H9 (cell line): ENCODE results near the gene DUSP14. TPM values are rescaled to one million over a fixed set of nuclear protein-coding genes. Genes with fewer than 3 reads are reported as not detected.

Experiments
- DNase-seq: peaks from one replicate; pipeline ENCODE4 v3.0.0-alpha.2; 2017
- H2AFZ ChIP-seq: one replicate; pipeline ENCODE4 v1.6.1; 2013; ENCODE audit warnings: mild to moderate bottlenecking, low read length, control low read depth, moderate library complexity
- H2AK5ac ChIP-seq: 2 replicates; pipeline ENCODE4 v1.6.1; 2013; ENCODE audit warnings: low read length, control low read depth, mixed read lengths; ENCODE audit not compliant: insufficient read length
- H2BK120ac ChIP-seq: one replicate; pipeline ENCODE4 v1.6.1; 2013; ENCODE audit warnings: low read depth, mild to moderate bottlenecking, low read length, control low read depth, inconsistent platforms; ENCODE audit not compliant: poor library complexity, severe bottlenecking
- H2BK12ac ChIP-seq: 2 replicates; pipeline ENCODE4 v1.6.1; 2013; ENCODE audit warnings: low read length, control low read depth, mixed read lengths, low read depth; ENCODE audit not compliant: insufficient read length
- H2BK15ac ChIP-seq: 2 replicates; pipeline ENCODE4 v1.6.1; 2013; ENCODE audit warnings: low read depth, low read length, control low read depth
- H2BK20ac ChIP-seq: one replicate; pipeline ENCODE4 v1.6.1; 2013; ENCODE audit warnings: low read depth, mild to moderate bottlenecking, low read length, control low read depth, inconsistent platforms; ENCODE audit not compliant: poor library complexity, severe bottlenecking
- H2BK5ac ChIP-seq: 2 replicates; pipeline ENCODE4 v1.6.1; 2013; ENCODE audit warnings: low read length, control low read depth, mixed read lengths; ENCODE audit not compliant: insufficient read length
- H3K14ac ChIP-seq: 2 replicates; pipeline ENCODE4 v1.6.1; 2013; ENCODE audit warnings: low read length, control low read depth; ENCODE audit not compliant: insufficient read depth
- H3K18ac ChIP-seq: 2 replicates; pipeline ENCODE4 v1.6.1; 2013; ENCODE audit warnings: low read depth, mild to moderate bottlenecking, mixed read lengths, low read length, control low read depth; ENCODE audit not compliant: insufficient read length
- H3K23ac ChIP-seq: 2 replicates; pipeline ENCODE4 v1.6.1; 2013; ENCODE audit warnings: low read length, control low read depth, mixed read lengths, low read depth; ENCODE audit not compliant: insufficient read length
- H3K23me2 ChIP-seq: 2 replicates; pipeline ENCODE4 v1.6.1; 2013; ENCODE audit warnings: low read depth, mild to moderate bottlenecking, mixed read lengths, low read length, control low read depth; ENCODE audit not compliant: insufficient read length, poor library complexity, severe bottlenecking
- H3K27ac ChIP-seq: 2 replicates; pipeline ENCODE4 v1.5.1; 2013; ENCODE audit warnings: low read length, control low read depth, mixed read lengths, low read depth; ENCODE audit not compliant: insufficient read length
- H3K27me3 ChIP-seq: 2 replicates; pipeline ENCODE4 v1.6.1; 2013; ENCODE audit warnings: low read length, control low read depth, inconsistent platforms; ENCODE audit not compliant: insufficient read depth
- H3K4ac ChIP-seq: 2 replicates; pipeline ENCODE4 v1.6.1; 2013; ENCODE audit warnings: low read depth, mild to moderate bottlenecking, control low read depth, inconsistent platforms, low read length, moderate library complexity
- H3K4me1 ChIP-seq: 2 replicates; pipeline ENCODE4 v1.6.1; 2013; ENCODE audit warnings: low read length, control low read depth, inconsistent platforms; ENCODE audit not compliant: insufficient read depth
- H3K4me2 ChIP-seq: 2 replicates; pipeline ENCODE4 v1.6.1; 2013; ENCODE audit warnings: low read length, control low read depth, mixed read lengths; ENCODE audit not compliant: insufficient read length, insufficient read depth
- H3K56ac ChIP-seq: 2 replicates; pipeline ENCODE4 v1.6.1; 2013; ENCODE audit warnings: low read depth, mild to moderate bottlenecking, mixed read lengths, low read length, control low read depth; ENCODE audit not compliant: insufficient read length
- H3K79me1 ChIP-seq: 2 replicates; pipeline ENCODE4 v1.6.1; 2013; ENCODE audit warnings: low read depth, mild to moderate bottlenecking, moderate library complexity, low read length, control low read depth, inconsistent platforms; ENCODE audit not compliant: insufficient read depth, poor library complexity, severe bottlenecking
- H3K79me2 ChIP-seq: 2 replicates; pipeline ENCODE4 v1.6.1; 2013; ENCODE audit warnings: low read length, control low read depth, inconsistent platforms; ENCODE audit not compliant: insufficient read depth
- H3K9ac ChIP-seq: 2 replicates; pipeline ENCODE4 v1.6.1; 2013; ENCODE audit warnings: low read length, control low read depth, mixed read lengths; ENCODE audit not compliant: insufficient read length; ENCODE audit errors: extremely low read depth
- H3K9me3 ChIP-seq: one replicate; pipeline ENCODE4 v1.6.1; 2013; ENCODE audit warnings: low read depth, low read length, inconsistent platforms; ENCODE audit not compliant: control insufficient read depth
- H3T11ph ChIP-seq: one replicate; pipeline ENCODE4 v1.6.1; 2013; ENCODE audit warnings: mild to moderate bottlenecking, low read length, control low read depth, inconsistent platforms
- H4K20me1 ChIP-seq: one replicate; pipeline ENCODE4 v1.6.1; 2013; ENCODE audit not compliant: control insufficient read depth, insufficient read length, insufficient read depth
- H4K5ac ChIP-seq: 2 replicates; pipeline ENCODE4 v1.6.1; 2013; ENCODE audit warnings: low read depth, mild to moderate bottlenecking, mixed read lengths, low read length, control low read depth; ENCODE audit not compliant: insufficient read length
- H4K8ac ChIP-seq: replicated peaks from 2 replicates; pipeline ENCODE4 v1.6.1; 2013; ENCODE audit warnings: low read length, control low read depth, mixed read lengths, low read depth; ENCODE audit not compliant: insufficient read length
- H4K91ac ChIP-seq: 2 replicates; pipeline ENCODE4 v1.6.1; 2013; ENCODE audit warnings: low read depth, mild to moderate bottlenecking, moderate library complexity, mixed read lengths, low read length, control low read depth; ENCODE audit not compliant: insufficient read length
- H3K27ac Mint-ChIP-seq, 3 experiments: 2 replicates in 2 of 3; 3 replicates in 1 of 3; pipeline ENCODE4 v1.8.0; 2020 to 2021; ENCODE audit warnings: mixed read lengths in 3 of 3, mild to moderate bottlenecking in 1 of 3, moderate library complexity in 1 of 3
- H3K27me3 Mint-ChIP-seq: 2 replicates; pipeline ENCODE4 v1.8.0; 2021; ENCODE audit warnings: low read depth, mild to moderate bottlenecking, moderate library complexity, mixed read lengths
- H3K36me3 Mint-ChIP-seq, 3 experiments: 2 replicates in 2 of 3; 3 replicates in 1 of 3; pipeline ENCODE4 v1.8.0; 2020 to 2021; ENCODE audit warnings: low read depth in 3 of 3, mixed read lengths in 3 of 3; ENCODE audit not compliant: insufficient read depth in 1 of 3
- H3K4me1 Mint-ChIP-seq, 2 experiments: 2 replicates each; pipeline ENCODE4 v1.8.0; 2020; ENCODE audit warnings: mixed read lengths in 2 of 2
- H3K4me3 Mint-ChIP-seq, 2 experiments: 2 replicates in 1 of 2; 3 replicates in 1 of 2; pipeline ENCODE4 v1.8.0; 2020 to 2021; ENCODE audit warnings: mild to moderate bottlenecking in 2 of 2, mixed read lengths in 2 of 2, moderate library complexity in 1 of 2
- H3K9me3 Mint-ChIP-seq, 2 experiments: 2 replicates in 1 of 2; 3 replicates in 1 of 2; pipeline ENCODE4 v1.8.0; 2020; ENCODE audit warnings: mild to moderate bottlenecking in 2 of 2, mixed read lengths in 2 of 2, moderate library complexity in 1 of 2
- WGBS: extraction: QIAGEN DNeasy Blood & Tissue Kit; methylation state at CpG from one replicate; pipeline ENCODE4 v1.1.7; 2013; ENCODE audit warnings: missing lambda C conversion rate, low lambda C conversion rate, mixed read lengths; ENCODE audit not compliant: insufficient read length; ENCODE audit errors: extremely low coverage; 5-methylcytosine and 5-hydroxymethylcytosine counted together
- total RNA-seq: library from RNA; stranded (reverse); gene quantifications from 2 replicates; pipeline ENCODE4 v1.2.1, GENCODE V29; 2021
- TF ChIP-seq, protein P1 (sequence below): fragments of 200-600 bp; sonication (generic); conservative IDR thresholded peaks from 3 replicates; pipeline ENCODE4 v1.8.0; 2021; ENCODE audit warnings: antibody characterized with exemption, mild to moderate bottlenecking

DUSP14 gene
- total RNA-seq, 1 experiment from 2014 or later = 21.3 TPM

DNA sequence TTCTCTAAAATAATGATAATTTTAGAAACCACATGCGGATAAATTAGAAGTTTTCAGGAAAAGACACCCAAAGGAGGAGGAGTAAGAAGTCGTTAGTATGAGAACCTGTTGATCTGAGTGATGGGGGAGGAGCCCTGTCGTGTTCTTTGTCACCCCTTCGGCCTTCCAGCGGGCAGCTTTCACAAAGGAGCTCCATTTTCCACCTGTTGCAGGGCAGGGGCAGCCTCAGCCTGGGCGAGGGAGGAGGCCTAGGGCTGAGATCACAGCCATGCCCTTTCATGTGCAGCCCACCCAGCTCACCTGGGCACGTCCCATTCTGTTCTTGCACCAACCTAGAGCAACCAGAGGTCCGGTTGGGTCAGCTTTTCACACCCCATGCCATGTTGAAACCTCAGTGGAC is 5.3 kb downstream of the DUSP14 start:
- H3K23me2 ChIP-seq = peaks cover 7% of the 10 kb centered on the region
- no CpG with 5 or more reads among the region's 8 CpGs for WGBS
- H4K5ac ChIP-seq = no peak overlapping the region
- TF ChIP-seq, protein P1, sequence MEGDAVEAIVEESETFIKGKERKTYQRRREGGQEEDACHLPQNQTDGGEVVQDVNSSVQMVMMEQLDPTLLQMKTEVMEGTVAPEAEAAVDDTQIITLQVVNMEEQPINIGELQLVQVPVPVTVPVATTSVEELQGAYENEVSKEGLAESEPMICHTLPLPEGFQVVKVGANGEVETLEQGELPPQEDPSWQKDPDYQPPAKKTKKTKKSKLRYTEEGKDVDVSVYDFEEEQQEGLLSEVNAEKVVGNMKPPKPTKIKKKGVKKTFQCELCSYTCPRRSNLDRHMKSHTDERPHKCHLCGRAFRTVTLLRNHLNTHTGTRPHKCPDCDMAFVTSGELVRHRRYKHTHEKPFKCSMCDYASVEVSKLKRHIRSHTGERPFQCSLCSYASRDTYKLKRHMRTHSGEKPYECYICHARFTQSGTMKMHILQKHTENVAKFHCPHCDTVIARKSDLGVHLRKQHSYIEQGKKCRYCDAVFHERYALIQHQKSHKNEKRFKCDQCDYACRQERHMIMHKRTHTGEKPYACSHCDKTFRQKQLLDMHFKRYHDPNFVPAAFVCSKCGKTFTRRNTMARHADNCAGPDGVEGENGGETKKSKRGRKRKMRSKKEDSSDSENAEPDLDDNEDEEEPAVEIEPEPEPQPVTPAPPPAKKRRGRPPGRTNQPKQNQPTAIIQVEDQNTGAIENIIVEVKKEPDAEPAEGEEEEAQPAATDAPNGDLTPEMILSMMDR = no peak
- H3K36me3 Mint-ChIP-seq = peaks cover 0 to 3% (median 2%) of the 10 kb centered on the region in 3 experiments; a peak in 4 of 7 replicates
- no peak overlapping the region for H2AK5ac ChIP-seq
- no peak overlapping the region for H3K9ac ChIP-seq
- no peak overlapping the region for H3K4me2 ChIP-seq
- H4K91ac ChIP-seq = no peak overlapping the region
- no peak overlapping the region for H2BK15ac ChIP-seq
- H2BK12ac ChIP-seq = no peak overlapping the region
- H3K27me3 Mint-ChIP-seq = peaks cover 8% of the 10 kb centered on the region
- no peaks in the 10 kb centered on the region; a peak in 2 of 5 replicates for H3K9me3 Mint-ChIP-seq
- H3K9me3 ChIP-seq = no peaks in the 10 kb centered on the region
- peaks cover 6% of the 10 kb centered on the region; the same call in 1 of the 2 replicates for H3K79me2 ChIP-seq
- H2AFZ ChIP-seq = no peak overlapping the region
- H3K23ac ChIP-seq = no peak overlapping the region
- H3K4me1 Mint-ChIP-seq = peaks cover 37% of the 10 kb centered on the region in 2 experiments
- H3K27ac ChIP-seq = no peak overlapping the region
- H3K14ac ChIP-seq = no peak overlapping the region
- no peak overlapping the region for H4K8ac ChIP-seq
- peaks cover 2% of the 10 kb centered on the region for H4K20me1 ChIP-seq
- H3K27me3 ChIP-seq = no peaks in the 10 kb centered on the region
- no peak overlapping the region for H3T11ph ChIP-seq
- peaks cover 7% of the 10 kb centered on the region for H3K4me1 ChIP-seq
- H3K4ac ChIP-seq = no peak overlapping the region
- H3K18ac ChIP-seq = no peak overlapping the region
- peak; percentile 56 for DNase-seq
- no peak overlapping the region for H2BK20ac ChIP-seq
- H2BK5ac ChIP-seq = no peak overlapping the region
- peak overlapping the region in 2 of 3 experiments; percentile 86 to 93; a peak in 4 of 7 replicates for H3K27ac Mint-ChIP-seq
- no peak overlapping the region for H2BK120ac ChIP-seq
- H3K79me1 ChIP-seq = peaks cover 2% of the 10 kb centered on the region
- no peak overlapping the region; a peak in 1 of 5 replicates for H3K4me3 Mint-ChIP-seq
- no peak overlapping the region for H3K56ac ChIP-seq
